ENCODE measurements around the gene EDIL3.

The EDIL3 gene

DNA sequence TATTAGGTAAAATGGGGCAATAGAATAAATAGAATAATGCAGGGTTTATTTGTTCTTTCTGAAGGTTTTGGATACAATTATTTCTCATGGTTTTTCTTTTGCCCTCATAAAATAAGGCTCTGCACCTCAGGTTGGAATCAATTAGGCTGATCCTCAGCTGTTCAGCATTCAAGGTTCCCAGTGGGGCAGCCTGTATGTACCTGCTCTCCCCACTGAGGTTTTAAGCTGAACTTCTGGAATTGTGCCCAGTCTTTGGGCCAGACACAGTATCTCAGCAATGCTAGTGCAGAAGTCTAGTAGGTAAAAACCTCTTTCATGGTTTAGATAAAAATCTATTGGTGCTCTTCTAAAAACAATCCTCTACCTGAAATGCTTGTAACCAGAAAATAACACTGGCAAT lies 98.0 kb downstream of the EDIL3 start:
- TF ChIP-seq, protein P1, sequence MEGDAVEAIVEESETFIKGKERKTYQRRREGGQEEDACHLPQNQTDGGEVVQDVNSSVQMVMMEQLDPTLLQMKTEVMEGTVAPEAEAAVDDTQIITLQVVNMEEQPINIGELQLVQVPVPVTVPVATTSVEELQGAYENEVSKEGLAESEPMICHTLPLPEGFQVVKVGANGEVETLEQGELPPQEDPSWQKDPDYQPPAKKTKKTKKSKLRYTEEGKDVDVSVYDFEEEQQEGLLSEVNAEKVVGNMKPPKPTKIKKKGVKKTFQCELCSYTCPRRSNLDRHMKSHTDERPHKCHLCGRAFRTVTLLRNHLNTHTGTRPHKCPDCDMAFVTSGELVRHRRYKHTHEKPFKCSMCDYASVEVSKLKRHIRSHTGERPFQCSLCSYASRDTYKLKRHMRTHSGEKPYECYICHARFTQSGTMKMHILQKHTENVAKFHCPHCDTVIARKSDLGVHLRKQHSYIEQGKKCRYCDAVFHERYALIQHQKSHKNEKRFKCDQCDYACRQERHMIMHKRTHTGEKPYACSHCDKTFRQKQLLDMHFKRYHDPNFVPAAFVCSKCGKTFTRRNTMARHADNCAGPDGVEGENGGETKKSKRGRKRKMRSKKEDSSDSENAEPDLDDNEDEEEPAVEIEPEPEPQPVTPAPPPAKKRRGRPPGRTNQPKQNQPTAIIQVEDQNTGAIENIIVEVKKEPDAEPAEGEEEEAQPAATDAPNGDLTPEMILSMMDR (IDR thresholded peaks at IDR 0.05; ENCODE audit: low read depth, low read length): no peak
- no peak overlapping the region for H3K27ac ChIP-seq
- no peaks in the 10 kb centered on the region for H3K36me3 ChIP-seq
- no peak for DNase-seq
- no peaks in the 10 kb centered on the region for H3K27me3 ChIP-seq (ENCODE audit: insufficient read depth, low read depth, severe bottlenecking)
- no peaks in the 10 kb centered on the region for H3K9me3 ChIP-seq (ENCODE audit: severe bottlenecking)
- H3K4me3 ChIP-seq (ENCODE audit: low read depth, low read length): no peak overlapping the region

DNA sequence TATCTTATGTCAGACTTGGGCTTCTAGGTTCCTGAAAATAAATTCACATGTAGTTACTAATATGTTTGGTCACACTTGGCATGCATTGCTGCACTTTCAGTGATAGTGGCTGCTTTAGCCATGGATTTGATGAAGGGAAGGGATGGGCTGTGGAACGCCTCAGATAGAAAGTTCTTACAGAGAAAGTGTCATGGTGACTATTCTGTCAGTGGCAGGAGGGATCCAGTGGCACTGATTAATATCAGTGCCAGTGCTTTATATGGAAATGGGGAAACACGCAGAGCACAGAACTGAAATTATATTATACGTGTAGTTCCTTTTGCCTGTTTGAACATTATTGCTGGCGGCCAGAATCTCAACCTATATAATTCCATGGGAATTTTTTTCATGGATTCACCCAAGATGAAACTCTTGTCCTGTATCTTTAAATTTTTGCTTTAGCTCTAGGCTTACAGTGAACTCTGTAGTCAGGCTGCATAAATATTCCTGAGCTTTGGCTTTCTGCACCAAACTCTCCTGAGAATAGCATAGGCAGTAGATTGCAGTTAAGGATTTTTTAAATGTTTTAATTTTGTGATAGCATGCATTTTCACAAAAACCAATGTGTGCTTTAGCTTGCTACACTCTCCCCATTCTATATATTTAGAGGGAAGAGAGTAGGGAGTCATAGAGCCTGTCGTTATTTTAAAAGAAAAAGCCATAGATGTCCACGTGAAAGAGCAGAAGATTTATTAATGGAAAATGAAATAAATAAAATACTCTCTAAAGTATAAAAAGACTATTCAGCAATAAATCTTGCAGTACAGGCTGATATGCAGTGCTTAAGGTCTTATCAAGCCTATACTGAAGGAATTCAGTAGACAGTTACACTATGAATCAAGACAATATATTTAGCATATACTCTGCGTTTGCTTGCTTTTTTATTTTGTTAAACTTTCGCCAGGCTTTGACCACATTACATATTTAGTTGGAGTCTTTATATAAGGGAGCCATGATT lies 98.7 kb downstream of the EDIL3 start:
- Histone ChIP-seq H3K9me3 (ENCODE audit: severe bottlenecking) (no peaks in the 10 kb centered on the region), H3K4me3 (ENCODE audit: low read depth, low read length) (no peak overlapping the region), H3K27ac (no peak overlapping the region), H3K36me3 (no peaks in the 10 kb centered on the region), H3K27me3 (ENCODE audit: insufficient read depth, low read depth, severe bottlenecking) (no peaks in the 10 kb centered on the region)
- no peak for DNase-seq
- TF ChIP-seq, protein P1 (IDR thresholded peaks at IDR 0.05; ENCODE audit: low read depth, low read length): no peak

DNA sequence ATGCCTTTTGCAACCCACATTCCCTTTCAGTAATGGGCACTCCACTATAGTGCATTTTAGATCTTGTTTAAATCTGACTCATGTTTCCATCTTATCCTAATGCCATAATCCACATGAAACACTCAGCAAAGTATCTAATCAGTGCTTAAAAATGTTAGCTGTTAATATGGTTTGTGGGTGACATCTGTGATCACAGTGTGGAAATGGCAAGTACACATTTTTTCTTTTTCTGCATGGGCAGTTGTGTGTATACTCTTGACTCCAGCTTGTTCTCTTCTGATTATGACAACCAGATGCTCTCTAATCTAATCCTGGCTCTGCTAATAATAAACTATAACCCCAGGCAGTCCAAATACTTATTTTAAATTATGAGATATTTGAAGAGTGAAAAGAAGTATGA lies 103.3 kb downstream of the EDIL3 start:
- H3K4me3 ChIP-seq (ENCODE audit: low read depth, low read length): no peak overlapping the region
- TF ChIP-seq, protein P1 (IDR thresholded peaks at IDR 0.05; ENCODE audit: low read depth, low read length): no peak
- no peak for DNase-seq
- H3K27ac ChIP-seq: peak overlapping the region; percentile 33; the same call in 1 of the 2 replicates
- H3K36me3 ChIP-seq: no peaks in the 10 kb centered on the region
- H3K27me3 ChIP-seq (ENCODE audit: insufficient read depth, low read depth, severe bottlenecking): no peaks in the 10 kb centered on the region
- no peaks in the 10 kb centered on the region for H3K9me3 ChIP-seq (ENCODE audit: severe bottlenecking)

DNA sequence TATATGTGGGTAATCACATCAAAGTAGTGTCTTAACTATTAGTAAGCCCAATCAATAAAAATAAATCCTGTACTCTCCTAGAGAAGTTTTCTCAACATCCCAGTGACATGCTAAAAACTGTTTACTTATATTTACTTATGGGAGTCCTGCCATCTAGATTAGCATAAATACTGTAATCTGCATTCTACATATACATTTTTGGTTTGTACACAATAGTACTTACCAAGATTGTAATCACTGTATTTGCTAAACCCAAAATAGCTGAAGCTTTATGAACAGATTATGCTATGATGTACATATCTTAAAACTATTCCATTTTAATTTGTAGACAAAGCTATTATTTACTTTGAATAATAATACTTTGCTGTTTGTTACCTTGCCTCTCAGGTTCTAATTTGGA lies 105.4 kb downstream of the EDIL3 start:
- TF ChIP-seq, protein P1 (IDR thresholded peaks at IDR 0.05; ENCODE audit: low read depth, low read length): no peak
- DNase-seq: no peak
- Histone ChIP-seq H3K36me3 (no peaks in the 10 kb centered on the region), H3K27ac (no peak overlapping the region), H3K27me3 (ENCODE audit: insufficient read depth, low read depth, severe bottlenecking) (no peaks in the 10 kb centered on the region), H3K4me3 (ENCODE audit: low read depth, low read length) (no peak overlapping the region), H3K9me3 (ENCODE audit: severe bottlenecking) (no peaks in the 10 kb centered on the region)

DNA sequence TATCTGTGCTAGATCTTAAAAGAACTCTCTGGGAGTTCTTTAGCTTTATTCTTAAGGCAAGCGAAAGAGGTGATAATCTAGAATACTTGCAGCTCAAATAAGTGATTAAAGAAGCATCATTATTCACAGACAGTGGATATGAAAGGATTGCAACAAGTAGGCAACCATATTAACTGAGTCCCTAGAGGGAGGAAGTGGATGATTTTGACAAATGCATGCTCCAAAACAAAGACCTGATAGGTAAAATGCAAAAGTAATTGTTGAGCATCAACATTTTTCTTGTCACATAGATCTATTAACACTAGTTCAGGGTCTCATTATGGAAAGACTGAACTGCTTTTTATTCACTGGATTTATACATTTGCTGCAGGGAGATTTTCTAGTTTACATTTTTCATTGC lies 109.1 kb downstream of the EDIL3 start:
- Histone ChIP-seq H3K9me3 (ENCODE audit: severe bottlenecking) (no peaks in the 10 kb centered on the region), H3K4me3 (ENCODE audit: low read depth, low read length) (no peak overlapping the region), H3K27me3 (ENCODE audit: insufficient read depth, low read depth, severe bottlenecking) (no peaks in the 10 kb centered on the region), H3K36me3 (no peaks in the 10 kb centered on the region), H3K27ac (no peak overlapping the region)
- TF ChIP-seq, protein P1 (IDR thresholded peaks at IDR 0.05; ENCODE audit: low read depth, low read length): no peak
- DNase-seq: no peak

All from WERI-Rb-1 (cell line).